Esophagus (tissue), 2 donors: Measurements from ENCODE around the gene AMIGO1. TPM values are rescaled to one million over a fixed set of nuclear protein-coding genes. Genes with fewer than 3 reads are reported as not detected.

Source experiments
- H3K27ac ChIP-seq, 2 donors: one replicate each; pipeline ENCODE4 v1.5.1; 2013; ENCODE audit warnings: low read depth in 2 of 2, mild to moderate bottlenecking in 2 of 2, inconsistent platforms in 1 of 2, low read length in 1 of 2, moderate library complexity in 1 of 2
- H3K27me3 ChIP-seq, 2 donors: one replicate each; pipeline ENCODE4 v1.6.1; 2013; ENCODE audit warnings: low read length in 2 of 2, control low read depth in 1 of 2, mild to moderate bottlenecking in 1 of 2; ENCODE audit not compliant: insufficient read depth in 2 of 2, control insufficient read depth in 1 of 2
- H3K36me3 ChIP-seq, 2 donors: one replicate each; pipeline ENCODE4 v1.6.1; 2013; ENCODE audit warnings: low read length in 1 of 2; ENCODE audit not compliant: control insufficient read depth in 2 of 2, insufficient read depth in 2 of 2
- H3K4me1 ChIP-seq, 2 donors: one replicate each; pipeline ENCODE4 v1.6.1; 2013; ENCODE audit warnings: low read length in 1 of 2; ENCODE audit not compliant: control insufficient read depth in 2 of 2, insufficient read depth in 2 of 2
- H3K4me3 ChIP-seq, 2 donors: one replicate each; pipeline ENCODE4 v1.5.1; 2013; ENCODE audit warnings: low read length in 2 of 2, mild to moderate bottlenecking in 2 of 2, low read depth in 1 of 2, moderate library complexity in 1 of 2
- H3K9me3 ChIP-seq, 2 donors: one replicate each; pipeline ENCODE4 v1.6.1; 2013; ENCODE audit warnings: mild to moderate bottlenecking in 2 of 2, low read depth in 1 of 2, low read length in 1 of 2, moderate library complexity in 1 of 2; ENCODE audit not compliant: control insufficient read depth in 2 of 2, insufficient read depth in 1 of 2
- WGBS, 2 donors: extraction: QIAGEN DNeasy Blood & Tissue Kit; methylation state at CpG; one replicate each; pipeline ENCODE4 v1.1.7; 2013; 5-methylcytosine and 5-hydroxymethylcytosine counted together
- polyA plus RNA-seq, 2 donors: library from polyadenylated mRNA; stranded (reverse); fragments of 200-250 nt; gene quantifications; one replicate each; pipeline ENCODE4 v1.2.3, GENCODE V29; 2013
- donor health status: healthy with polysubstance abuse.
- donor health status: Bipolar disorder and iron deficiency.

Gene AMIGO1
- polyA plus RNA-seq, 2 donors: 0.71 to 1.6 TPM

- Histone ChIP-seq H3K36me3 (no peaks in the 10 kb centered on the region), H3K9me3 (no peaks in the 10 kb centered on the region), H3K4me3 (no peak overlapping the region), H3K27me3 (peaks cover 3 to 12% of the 10 kb centered on the region in 2 donors), H3K27ac (no peak overlapping the region), H3K4me1 (peaks cover 3 to 7% of the 10 kb centered on the region in 2 donors)
- WGBS, 2 donors: 98 to 100% methylated on average over 1 of the region's 1 CpG
These were observed 41.5 kb downstream of the AMIGO1 start for GRCh38 chr1:109468061-109468460.

- Histone ChIP-seq H3K9me3 (no peaks in the 10 kb centered on the region), H3K4me3 (peak overlapping the region in 1 of 2 donors; percentile 54), H3K27ac (peak overlapping the region in 1 of 2 donors; percentile 6), H3K36me3 (no peaks in the 10 kb centered on the region), H3K27me3 (peaks cover 3 to 12% of the 10 kb centered on the region in 2 donors), H3K4me1 (peaks cover 3 to 7% of the 10 kb centered on the region in 2 donors)
- WGBS, 2 donors: 20 to 27% methylated on average over 23 of the region's 23 CpGs
These were observed 42.2 kb downstream of the AMIGO1 start for GRCh38 chr1:109467301-109467777.

GRCh38 chr1:109466452-109467300, 42.9 kb downstream of the AMIGO1 start, which contains the start of gene SYPL2:
TSS of gene SYPL2 (plus strand) at chr1:109466546. CDS start at chr1:109466844, 298 bp downstream.
- peaks cover 3 to 7% of the 10 kb centered on the region in 2 donors for H3K4me1 ChIP-seq
- H3K9me3 ChIP-seq: no peaks in the 10 kb centered on the region
- peak within 1 kb of the TSS; percentile 58 to 75 for H3K27ac ChIP-seq
- H3K36me3 ChIP-seq: no peaks in the 10 kb centered on the region
- H3K4me3 ChIP-seq: peak within 1 kb of the TSS; percentile 54 to 57
- H3K27me3 ChIP-seq: peaks cover 3 to 12% of the 10 kb centered on the region in 2 donors
- 2% methylated on average over 69 to 88 of the region's 88 CpGs for whole genome bisulfite sequencing, 2 donors

DNA sequence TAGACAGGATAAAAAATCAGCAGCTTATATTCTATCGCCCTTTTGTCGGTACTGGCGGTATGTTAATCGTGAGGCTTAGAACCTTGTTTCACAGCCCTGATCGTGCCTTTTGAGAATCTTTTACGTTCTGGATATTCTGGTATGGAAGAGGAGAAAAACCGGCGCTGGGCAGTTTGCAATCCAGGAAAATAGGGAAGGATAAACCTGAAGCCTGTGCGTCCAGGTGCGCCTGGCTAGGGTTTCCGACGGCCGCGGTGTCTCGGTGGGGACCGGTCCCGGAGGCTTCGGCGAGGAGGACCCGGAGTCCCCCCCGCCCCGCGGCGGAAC, 43.4 kb downstream of the AMIGO1 start:
- no peaks in the 10 kb centered on the region for H3K9me3 ChIP-seq
- peaks cover 3 to 7% of the 10 kb centered on the region in 2 donors for H3K4me1 ChIP-seq
- H3K27me3 ChIP-seq: peaks cover 3 to 12% of the 10 kb centered on the region in 2 donors
- H3K4me3 ChIP-seq: peak overlapping the region; percentile 54 to 57
- H3K36me3 ChIP-seq: no peaks in the 10 kb centered on the region
- peak overlapping the region; percentile 0 to 75 for H3K27ac ChIP-seq
- WGBS, 2 donors: 5 to 7% methylated on average over 24 of the region's 24 CpGs

GRCh38 chr1:109457819-109458218, 51.7 kb downstream of the AMIGO1 start:
- no peaks in the 10 kb centered on the region for H3K4me1 ChIP-seq
- H3K27me3 ChIP-seq: peaks cover 0 to 2% of the 10 kb centered on the region in 2 donors
- no peak overlapping the region for H3K27ac ChIP-seq
- H3K4me3 ChIP-seq: no peak overlapping the region
- H3K9me3 ChIP-seq: no peaks in the 10 kb centered on the region
- H3K36me3 ChIP-seq: no peaks in the 10 kb centered on the region
- WGBS, 2 donors: 79 to 86% methylated on average over 4 of the region's 4 CpGs

DNA sequence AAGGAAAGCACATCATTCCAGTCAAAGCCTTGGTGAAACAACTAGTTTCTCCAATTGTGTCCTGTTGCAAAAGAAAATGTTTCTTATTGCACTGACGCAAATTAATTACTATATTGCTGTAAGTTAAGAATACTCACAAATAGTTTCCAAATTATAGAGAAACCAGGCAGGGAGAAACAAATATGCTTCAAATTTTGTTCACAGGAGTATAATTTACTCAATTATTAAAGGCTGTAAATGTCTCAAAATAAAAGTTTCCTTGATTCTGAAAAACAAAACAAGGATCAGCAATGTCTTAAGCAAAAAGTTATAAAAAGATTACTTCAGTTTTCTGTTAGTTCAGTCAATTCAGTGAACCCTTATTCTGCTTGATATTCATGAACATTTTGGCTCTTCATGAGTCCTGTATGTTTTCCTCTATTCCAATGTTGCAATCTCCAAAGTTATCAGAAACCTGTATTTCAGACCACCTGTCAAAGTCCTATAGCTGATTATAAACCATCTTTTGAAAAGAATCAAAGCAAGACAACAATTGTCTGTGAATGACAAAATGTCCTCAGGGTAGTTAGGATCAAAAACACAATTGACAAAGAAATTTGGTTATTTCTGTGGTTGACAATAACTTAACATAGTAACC, 54.9 kb downstream of the AMIGO1 start:
- no peak overlapping the region for H3K4me3 ChIP-seq
- H3K36me3 ChIP-seq: no peaks in the 10 kb centered on the region

More for the DNA sequence above, 54.9 kb downstream of the AMIGO1 start:
- WGBS, 2 donors: 93 to 100% methylated on average over 1 of the region's 1 CpG
- Histone ChIP-seq H3K27ac (no peak overlapping the region), H3K9me3 (peaks cover 0 to 2% of the 10 kb centered on the region in 2 donors), H3K27me3 (peaks cover 0 to 2% of the 10 kb centered on the region in 2 donors), H3K4me1 (no peaks in the 10 kb centered on the region)

Other genes starting within 250 kb of the AMIGO1 start
- 10 to 100 TPM in 1 of 2 donors, 1 to 10 TPM in 1; 6.3 to 10.4 TPM for gene PSRC1, start 226.6 kb downstream of the AMIGO1 start, polyA plus RNA-seq
- gene MYBPHL, start 202.7 kb downstream of the AMIGO1 start, polyA plus RNA-seq: under 1 TPM; 0.08 to 0.14 TPM
- gene SORT1, start 111.8 kb downstream of the AMIGO1 start, polyA plus RNA-seq: 10 to 100 TPM; 25.3 to 34.9 TPM
- 10 to 100 TPM; 19.5 to 63.6 TPM for gene PSMA5, start 83.3 kb downstream of the AMIGO1 start, polyA plus RNA-seq
- under 1 TPM; 0.16 to 0.38 TPM for gene SYPL2, start 43.2 kb downstream of the AMIGO1 start, polyA plus RNA-seq
- 1 to 10 TPM; 3.6 to 6.4 TPM for gene ATXN7L2, start 25.8 kb downstream of the AMIGO1 start, polyA plus RNA-seq
- 1 to 10 TPM; 3.7 to 4.8 TPM for gene CYB561D1, start 15.6 kb downstream of the AMIGO1 start, polyA plus RNA-seq
- under 1 TPM in 1 of 2 donors, not detected in 1; 0.06 TPM for gene GPR61, start 30.1 kb upstream of the AMIGO1 start, polyA plus RNA-seq
- 1 to 10 TPM; 3.5 to 6.8 TPM for gene GNAI3, start 38.9 kb upstream of the AMIGO1 start, polyA plus RNA-seq
- not detected for gene GNAT2, start 109.9 kb upstream of the AMIGO1 start, polyA plus RNA-seq
- 10 to 100 TPM; 15.7 to 16.3 TPM for gene AMPD2, start 110.1 kb upstream of the AMIGO1 start, polyA plus RNA-seq
- gene GSTM4, start 146.4 kb upstream of the AMIGO1 start, polyA plus RNA-seq: 10 to 100 TPM; 22.9 to 26.4 TPM
- 100 to 1,000 TPM in 1 of 2 donors, 10 to 100 TPM in 1; 52.0 to 130 TPM for gene GSTM2, start 158.3 kb upstream of the AMIGO1 start, polyA plus RNA-seq
- gene GSTM1, start 178.1 kb upstream of the AMIGO1 start, polyA plus RNA-seq: 100 to 1,000 TPM; 125 to 132 TPM
- gene GSTM5, start 202.5 kb upstream of the AMIGO1 start, polyA plus RNA-seq: 1 to 10 TPM; 1.6 to 2.2 TPM
- gene GSTM3, start 231.3 kb upstream of the AMIGO1 start, polyA plus RNA-seq: 100 to 1,000 TPM in 1 of 2 donors, 10 to 100 TPM in 1; 77.5 to 106 TPM